ENCODE results near the gene DNAH11. TPM values are rescaled to one million over a fixed set of nuclear protein-coding genes. Genes with fewer than 3 reads are reported as not detected.

Gene DNAH11
- total RNA-seq, 1 donor from 2014 or later = 0.13 TPM

GRCh38 chr7:21754963-21755362, 212.1 kb downstream of the DNAH11 start:
- Mint-ChIP-seq H3K36me3 (no peaks in the 10 kb centered on the region), H3K27me3 (ENCODE audit: insufficient read depth, low read depth) (peaks cover 9% of the 10 kb centered on the region), H3K27ac (no peak overlapping the region), H3K9me3 (no peaks in the 10 kb centered on the region), H3K4me3 (no peak overlapping the region), H3K4me1 (peaks cover 15% of the 10 kb centered on the region)
- DNase-seq (ENCODE audit: low spot score) = no peak
- no peaks in the 10 kb centered on the region for H3F3A ChIP-seq (ENCODE audit: low read depth)
- no peak overlapping the region for H3K27ac ChIP-seq
- H3K4me1 ChIP-seq = peaks cover 4% of the 10 kb centered on the region
- H3K36me3 ChIP-seq = no peaks in the 10 kb centered on the region
- H3K79me2 ChIP-seq (ENCODE audit: low read depth) = no peaks in the 10 kb centered on the region
- H3K9me3 ChIP-seq (ENCODE audit: low read depth) = no peaks in the 10 kb centered on the region
- H3K27me3 ChIP-seq = no peaks in the 10 kb centered on the region
- H2AFZ ChIP-seq (replicated peaks) = no peak overlapping the region
- H3K9ac ChIP-seq = no peak overlapping the region
- no peaks in the 10 kb centered on the region for H4K20me1 ChIP-seq (ENCODE audit: low read depth)
- H3K4me3 ChIP-seq = no peak overlapping the region
- TF ChIP-seq EZH2phosphoT487 (IDR thresholded peaks at IDR 0.05) = no peak
- no peak for TF ChIP-seq CTCF (IDR thresholded peaks at IDR 0.05)
- TF ChIP-seq EZH2 (IDR thresholded peaks at IDR 0.05) = no peak
- no peak overlapping the region for H3K4me2 ChIP-seq

GRCh38 chr7:21757537-21758282, 214.9 kb downstream of the DNAH11 start:
- Mint-ChIP-seq H3K36me3 (no peaks in the 10 kb centered on the region), H3K4me1 (peaks cover 18% of the 10 kb centered on the region), H3K27me3 (ENCODE audit: insufficient read depth, low read depth) (peaks cover 19% of the 10 kb centered on the region), H3K4me3 (no peak overlapping the region), H3K9me3 (peaks cover 3% of the 10 kb centered on the region), H3K27ac (peak overlapping the region; percentile 38)
- Histone ChIP-seq H2AFZ (replicated peaks) (no peak overlapping the region), H3K4me2 (no peak overlapping the region), H3K4me1 (peaks cover 8% of the 10 kb centered on the region), H3K36me3 (no peaks in the 10 kb centered on the region), H3F3A (ENCODE audit: low read depth) (no peaks in the 10 kb centered on the region), H4K20me1 (ENCODE audit: low read depth) (no peaks in the 10 kb centered on the region), H3K27me3 (no peaks in the 10 kb centered on the region), H3K4me3 (no peak overlapping the region), H3K9ac (no peak overlapping the region), H3K27ac (no peak overlapping the region), H3K79me2 (ENCODE audit: low read depth) (no peaks in the 10 kb centered on the region), H3K9me3 (ENCODE audit: low read depth) (no peaks in the 10 kb centered on the region)
- no peak for DNase-seq (ENCODE audit: low spot score)
- TF ChIP-seq EZH2phosphoT487 (IDR thresholded peaks at IDR 0.05) (no peak), EZH2 (IDR thresholded peaks at IDR 0.05) (no peak), CTCF (IDR thresholded peaks at IDR 0.05) (no peak)

DNA sequence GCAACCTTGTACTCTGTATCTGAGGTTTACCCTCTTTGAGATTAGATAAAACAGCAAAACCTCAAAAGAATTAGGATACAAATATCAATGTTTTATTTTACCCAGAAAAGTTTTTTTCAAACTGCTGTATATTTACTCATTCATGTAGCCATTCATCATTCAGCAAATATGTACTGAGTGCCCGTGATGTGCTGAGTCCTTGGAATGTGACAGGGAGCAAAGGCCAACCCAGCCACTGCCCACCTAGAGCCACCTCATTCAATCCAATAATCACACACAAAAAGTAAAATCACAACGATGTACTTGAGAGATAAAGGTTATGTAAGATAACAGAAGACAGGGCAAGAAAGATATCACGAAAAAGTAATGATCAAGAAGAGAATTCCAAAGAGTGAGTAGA, 215.4 kb downstream of the DNAH11 start:
- Histone ChIP-seq H3K9me3 (ENCODE audit: low read depth) (no peaks in the 10 kb centered on the region), H4K20me1 (ENCODE audit: low read depth) (no peaks in the 10 kb centered on the region), H3K27me3 (no peaks in the 10 kb centered on the region), H3K4me2 (no peak overlapping the region), H3F3A (ENCODE audit: low read depth) (no peaks in the 10 kb centered on the region), H3K9ac (no peak overlapping the region), H3K27ac (no peak overlapping the region), H3K79me2 (ENCODE audit: low read depth) (no peaks in the 10 kb centered on the region), H3K36me3 (no peaks in the 10 kb centered on the region), H2AFZ (replicated peaks) (no peak overlapping the region), H3K4me3 (no peak overlapping the region), H3K4me1 (peaks cover 8% of the 10 kb centered on the region)
- peaks cover 5% of the 10 kb centered on the region for H3K9me3 Mint-ChIP-seq
- H3K27ac Mint-ChIP-seq = no peak overlapping the region
- TF ChIP-seq CTCF (IDR thresholded peaks at IDR 0.05) (no peak), EZH2phosphoT487 (IDR thresholded peaks at IDR 0.05) (no peak), EZH2 (IDR thresholded peaks at IDR 0.05) (no peak)
- H3K4me3 Mint-ChIP-seq = no peak overlapping the region
- no peaks in the 10 kb centered on the region for H3K36me3 Mint-ChIP-seq
- no peak for DNase-seq (ENCODE audit: low spot score)
- peaks cover 18% of the 10 kb centered on the region for H3K4me1 Mint-ChIP-seq
- peaks cover 21% of the 10 kb centered on the region for H3K27me3 Mint-ChIP-seq (ENCODE audit: insufficient read depth, low read depth)

Measured in neural progenitor cell (in vitro differentiated cells).